IMR-90 (cell line): ENCODE results near the gene PCSK2. TPM values are rescaled to one million over a fixed set of nuclear protein-coding genes. Genes with fewer than 3 reads are reported as not detected.

Experiments
- ATAC-seq: fragments of 200-7000 bp; cut with Tn5 transposase; 2 replicates; pipeline ENCODE4 v1.9.1; 2020; ENCODE audit warnings: low read depth, mild to moderate bottlenecking, moderate library complexity
- BruUV-seq: library from RNA; stranded (reverse); fragments of 400-500 nt; replicated peaks from 2 replicates; lab custom pipeline; 2021; lab: Mats Ljungman, UMichigan
- CTCF ChIA-PET: fragments of 300-600 bp; formaldehyde crosslinking; extraction: SDS; loops from one replicate; lab custom pipeline; 2021; ENCODE audit warnings: antibody characterized with exemption; lab: Yijun Ruan, JAX
- POLR2A ChIA-PET: fragments of 300-600 bp; sonication (Branson Sonifier 250); formaldehyde crosslinking; loops from one replicate; lab custom pipeline; 2022; ENCODE audit warnings: antibody characterized with exemption; ENCODE audit not compliant: unreplicated experiment; lab: Charles Lee
- DNase-seq: peaks from one replicate; pipeline ENCODE4 v3.0.0; 2013
- H2AFZ ChIP-seq: replicated peaks from 2 replicates; pipeline ENCODE3; 2013; ENCODE audit warnings: low read length, mild to moderate bottlenecking; ENCODE audit not compliant: poor library complexity
- H2AK5ac ChIP-seq: 2 replicates; pipeline ENCODE4 v1.6.1; 2013; ENCODE audit warnings: low read depth, low read length, inconsistent platforms
- H2AK9ac ChIP-seq: replicated peaks from 2 replicates; pipeline ENCODE3; 2013; ENCODE audit warnings: mild to moderate bottlenecking, low read depth, low read length, moderate library complexity; ENCODE audit not compliant: poor library complexity
- H2BK120ac ChIP-seq: 2 replicates; pipeline ENCODE4 v1.6.1; 2013; ENCODE audit warnings: low read depth, low read length, inconsistent platforms
- H2BK15ac ChIP-seq: 3 replicates; pipeline ENCODE4 v1.6.1; 2013; ENCODE audit warnings: low read depth, low read length, inconsistent platforms
- H2BK20ac ChIP-seq: 2 replicates; pipeline ENCODE4 v1.6.1; 2013; ENCODE audit warnings: low read depth, mild to moderate bottlenecking, inconsistent platforms, low read length, moderate library complexity
- H2BK5ac ChIP-seq: 2 replicates; pipeline ENCODE4 v1.6.1; 2013; ENCODE audit warnings: mild to moderate bottlenecking, low read depth, low read length, inconsistent platforms; ENCODE audit not compliant: poor library complexity, severe bottlenecking
- H3K14ac ChIP-seq: replicated peaks from 2 replicates; pipeline ENCODE4 v1.6.1; 2013; ENCODE audit warnings: low read depth, low read length, inconsistent platforms
- H3K18ac ChIP-seq: 2 replicates; pipeline ENCODE4 v1.6.1; 2013; ENCODE audit warnings: low read depth, low read length, control low read depth
- H3K23ac ChIP-seq: 2 replicates; pipeline ENCODE4 v1.6.1; 2013; ENCODE audit warnings: low read depth, low read length, inconsistent platforms
- H3K27ac ChIP-seq: 2 replicates; pipeline ENCODE4 v1.5.1; 2013; ENCODE audit warnings: mild to moderate bottlenecking, control low read depth, low read length; ENCODE audit not compliant: insufficient read depth
- H3K27me3 ChIP-seq: 2 replicates; pipeline ENCODE4 v1.6.1; 2013; ENCODE audit warnings: low read length; ENCODE audit not compliant: control insufficient read depth, insufficient read depth
- H3K36me3 ChIP-seq: 2 replicates; pipeline ENCODE4 v1.6.1; 2013; ENCODE audit warnings: low read length, mixed read lengths; ENCODE audit not compliant: control insufficient read depth, insufficient read depth
- H3K4ac ChIP-seq: 2 replicates; pipeline ENCODE4 v1.6.1; 2013; ENCODE audit warnings: low read depth, low read length, inconsistent platforms
- H3K4me1 ChIP-seq: 2 replicates; pipeline ENCODE4 v1.6.1; 2013; ENCODE audit warnings: low read length, mixed read lengths; ENCODE audit not compliant: control insufficient read depth, insufficient read depth
- H3K4me2 ChIP-seq: 2 replicates; pipeline ENCODE4 v1.6.1; 2013; ENCODE audit warnings: low read depth, mild to moderate bottlenecking, control low read depth, low read length, moderate library complexity
- H3K4me3 ChIP-seq: 2 replicates; pipeline ENCODE4 v1.5.1; 2013; ENCODE audit warnings: low read depth, mild to moderate bottlenecking, control low read depth, low read length, moderate library complexity; ENCODE audit not compliant: insufficient read depth
- H3K56ac ChIP-seq: 2 replicates; pipeline ENCODE4 v1.6.1; 2013; ENCODE audit warnings: low read length, inconsistent platforms; ENCODE audit not compliant: insufficient read depth; ENCODE audit errors: extremely low read depth
- H3K79me1 ChIP-seq, 2 experiments: 2 replicates each; pipeline ENCODE4 v1.6.1; 2013; ENCODE audit warnings: low read length in 2 of 2, inconsistent platforms in 1 of 2, low read depth in 1 of 2
- H3K9ac ChIP-seq: 2 replicates; pipeline ENCODE4 v1.6.1; 2013; ENCODE audit warnings: low read depth, low read length, control low read depth
- H3K9me1 ChIP-seq: 2 replicates; pipeline ENCODE4 v1.6.1; 2013; ENCODE audit warnings: low read length, inconsistent platforms; ENCODE audit not compliant: insufficient read depth
- H3K9me3 ChIP-seq: 2 replicates; pipeline ENCODE4 v1.6.1; 2013; ENCODE audit warnings: low read length; ENCODE audit not compliant: control insufficient read depth, insufficient read depth
- H4K20me1 ChIP-seq: 2 replicates; pipeline ENCODE4 v1.6.1; 2013; ENCODE audit warnings: low read length, inconsistent platforms; ENCODE audit not compliant: insufficient read depth
- H4K5ac ChIP-seq: 2 replicates; pipeline ENCODE4 v1.6.1; 2013; ENCODE audit warnings: mild to moderate bottlenecking, low read depth, low read length, control low read depth
- H4K8ac ChIP-seq, 2 experiments: 2 replicates each; pipeline ENCODE4 v1.6.1; 2013; ENCODE audit warnings: low read depth in 2 of 2, low read length in 2 of 2, control low read depth in 1 of 2, inconsistent platforms in 1 of 2
- H4K91ac ChIP-seq: 2 replicates; pipeline ENCODE4 v1.6.1; 2013; ENCODE audit warnings: low read depth, low read length, inconsistent platforms; ENCODE audit not compliant: insufficient read depth
- BHLHE40 ChIP-seq: fragments of 150-350 bp; IDR thresholded peaks from 2 replicates; pipeline ENCODE4 v1.6.1; 2016; ENCODE audit warnings: mild to moderate bottlenecking, low read depth, low read length
- CEBPB ChIP-seq: IDR thresholded peaks from 2 replicates; pipeline ENCODE4 v1.6.1; 2012; ENCODE audit warnings: low read depth, low read length, improper control_type of control experiment
- CHD1 ChIP-seq: IDR thresholded peaks from 2 replicates; pipeline ENCODE4 v1.6.1; 2012; ENCODE audit warnings: low read depth, low read length, improper control_type of control experiment
- CTCF ChIP-seq: conservative IDR thresholded peaks from 2 replicates; pipeline ENCODE4 v1.5.1; 2012; ENCODE audit warnings: mild to moderate bottlenecking, low read depth, low read length, improper control_type of control experiment
- FOS ChIP-seq: fragments of 150-350 bp; IDR thresholded peaks from 2 replicates; pipeline ENCODE4 v1.6.1; 2016; ENCODE audit warnings: low read depth, low read length
- MAFK ChIP-seq: IDR thresholded peaks from 2 replicates; pipeline ENCODE4 v1.6.1; 2012; ENCODE audit warnings: low read depth, low read length, improper control_type of control experiment
- MAZ ChIP-seq: IDR thresholded peaks from 2 replicates; pipeline ENCODE4 v1.6.1; 2012; ENCODE audit warnings: low read depth, mild to moderate bottlenecking, low read length, improper control_type of control experiment, moderate library complexity, borderline replicate concordance
- MXI1 ChIP-seq: IDR thresholded peaks from 2 replicates; pipeline ENCODE4 v1.6.1; 2012; ENCODE audit warnings: low read depth, mild to moderate bottlenecking, low read length, moderate library complexity, borderline replicate concordance
- NFE2L2 ChIP-seq: fragments of 150-350 bp; IDR thresholded peaks from 2 replicates; pipeline ENCODE4 v1.6.1; 2016; ENCODE audit warnings: low read depth, mild to moderate bottlenecking, low read length
- POLR2A ChIP-seq: IDR thresholded peaks from 2 replicates; pipeline ENCODE4 v1.6.1; 2012; ENCODE audit warnings: mild to moderate bottlenecking, low read depth, low read length
- RAD21 ChIP-seq: IDR thresholded peaks from 2 replicates; pipeline ENCODE4 v1.6.1; 2012; ENCODE audit warnings: low read length, improper control_type of control experiment
- RCOR1 ChIP-seq: IDR thresholded peaks from 2 replicates; pipeline ENCODE4 v1.6.1; 2012; ENCODE audit warnings: mild to moderate bottlenecking, low read length, improper control_type of control experiment; ENCODE audit not compliant: insufficient replicate concordance
- RFX5 ChIP-seq: IDR thresholded peaks from 2 replicates; pipeline ENCODE4 v1.8.0; 2012; ENCODE audit warnings: low read depth, mild to moderate bottlenecking, low read length, moderate library complexity
- SMC3 ChIP-seq: fragments of 150-350 bp; IDR thresholded peaks from 2 replicates; pipeline ENCODE4 v1.6.1; 2016; ENCODE audit warnings: low read depth, mild to moderate bottlenecking, antibody characterized with exemption, low read length, moderate library complexity
- USF2 ChIP-seq: fragments of 150-350 bp; IDR thresholded peaks from 2 replicates; pipeline ENCODE4 v1.6.1; 2017; ENCODE audit warnings: mild to moderate bottlenecking, antibody characterized with exemption, low read length, low read depth
- WGBS, 2 experiments: methylation state at CpG; one replicate each; pipeline versions ENCODE4 v1.1.5 to v1.1.7; 2013; ENCODE audit warnings: missing lambda C conversion rate in 2 of 2; ENCODE audit not compliant: insufficient read length in 1 of 2; ENCODE audit errors: extremely low coverage in 2 of 2; 5-methylcytosine and 5-hydroxymethylcytosine counted together
- dilution Hi-C: fragments of 300-500 bp; cut with HindIII; formaldehyde crosslinking; loops from one replicate; pipeline ENCODE4 v1.14.3; 2018; ENCODE audit warnings: low sequenced_read_pairs; ENCODE audit not compliant: unreplicated experiment
- in situ Hi-C: fragments of 300-500 bp; cut with MboI; formaldehyde crosslinking; loops from 3 replicates; pipeline ENCODE4 v1.14.3; 2019; ENCODE audit warnings: low sequenced_read_pairs, inconsistent platforms, mixed read lengths
- intact Hi-C: fragments of 100-400 bp; cut with micrococcal nuclease; formaldehyde crosslinking; loops from 2 replicates; pipeline ENCODE4 v1.10.0; 2022
- polyA plus RNA-seq, 3 experiments: library from polyadenylated mRNA; depleted of rRNA; stranded (reverse); fragments of >200 nt; gene quantifications; 2 replicates each; pipeline ENCODE4 v1.2.3, GENCODE V29; 2012; ENCODE audit warnings: low replicate concordance in 1 of 3
- total RNA-seq: library from RNA; depleted of rRNA; stranded (reverse); fragments of >200 nt; gene quantifications from 2 replicates; pipeline ENCODE4 v1.2.3, GENCODE V29; 2012

Gene PCSK2
- total and polyA plus RNA-seq, 2 of the 4 experiments (the other 2 are of a cell fraction) = not detected

GRCh38 chr20:17395729-17396128, 168.9 kb downstream of the PCSK2 start:
- no peaks in the 10 kb centered on the region for H3K4me1 ChIP-seq
- H2BK5ac ChIP-seq = no peak overlapping the region
- H2BK20ac ChIP-seq = no peak overlapping the region
- no peaks in the 10 kb centered on the region for H3K9me3 ChIP-seq
- no peaks in the 10 kb centered on the region for H3K79me1 ChIP-seq
- no peak overlapping the region for H4K91ac ChIP-seq
- H3K27me3 ChIP-seq = no peaks in the 10 kb centered on the region
- CTCF ChIA-PET = no interaction called here
- no peak overlapping the region for H3K9ac ChIP-seq
- H2BK15ac ChIP-seq = no peak overlapping the region
- POLR2A ChIA-PET = no interaction called here
- H2AK5ac ChIP-seq = no peak overlapping the region
- H3K9me1 ChIP-seq = no peaks in the 10 kb centered on the region
- WGBS, 2 experiments = no CpG with 5 or more reads among the region's 3 CpGs
- H2BK120ac ChIP-seq = no peak overlapping the region
- no peak overlapping the region for H3K4me2 ChIP-seq
- ATAC-seq (no peak), DNase-seq (no peak)
- H4K8ac ChIP-seq = no peak overlapping the region
- no peak overlapping the region for H4K5ac ChIP-seq
- H2AFZ ChIP-seq = peak overlapping the region; percentile 43
- no peak overlapping the region for H2AK9ac ChIP-seq
- no peak overlapping the region for H3K4ac ChIP-seq
- no peak overlapping the region for H3K27ac ChIP-seq
- in situ Hi-C loops (no loop called here), intact Hi-C loops (no loop called here), dilution Hi-C loops (no loop called here)
- no peak overlapping the region for H3K14ac ChIP-seq
- no TSS peak for BruUV-seq
- no peaks in the 10 kb centered on the region for H4K20me1 ChIP-seq
- no peak overlapping the region for H3K23ac ChIP-seq
- no peak overlapping the region for H3K4me3 ChIP-seq
- no peaks in the 10 kb centered on the region for H3K36me3 ChIP-seq
- TF ChIP-seq MAFK (no peak), RCOR1 (no peak), USF2 (no peak), MAZ (no peak), BHLHE40 (no peak), RAD21 (no peak), MXI1 (no peak), NFE2L2 (no peak), CTCF (no peak), SMC3 (no peak), RFX5 (no peak), CEBPB (no peak), CHD1 (no peak), FOS (no peak), POLR2A (no peak)
- H3K18ac ChIP-seq = no peak overlapping the region
- no peak overlapping the region for H3K56ac ChIP-seq
